T follicular helper cell (primary cell): Measurements from ENCODE around the gene ATXN7L3.

Experiments used
- DNase-seq: peaks from one replicate; pipeline ENCODE4 v3.0.0-alpha.2; 2020; ENCODE audit warnings: low read depth

ATXN7L3 gene

GRCh38 chr17:44218344-44219107 is 18.8 kb upstream of the ATXN7L3 start:
- peak; percentile 82 for DNase-seq

- no peak for DNase-seq
Observed at GRCh38 chr17:44217738-44218343, 18.2 kb upstream of the ATXN7L3 start.

- no peak for DNase-seq
Observed at GRCh38 chr17:44216694-44217093, 17.0 kb upstream of the ATXN7L3 start.

- no peak for DNase-seq
Observed at GRCh38 chr17:44216173-44216572, 16.5 kb upstream of the ATXN7L3 start.

DNA sequence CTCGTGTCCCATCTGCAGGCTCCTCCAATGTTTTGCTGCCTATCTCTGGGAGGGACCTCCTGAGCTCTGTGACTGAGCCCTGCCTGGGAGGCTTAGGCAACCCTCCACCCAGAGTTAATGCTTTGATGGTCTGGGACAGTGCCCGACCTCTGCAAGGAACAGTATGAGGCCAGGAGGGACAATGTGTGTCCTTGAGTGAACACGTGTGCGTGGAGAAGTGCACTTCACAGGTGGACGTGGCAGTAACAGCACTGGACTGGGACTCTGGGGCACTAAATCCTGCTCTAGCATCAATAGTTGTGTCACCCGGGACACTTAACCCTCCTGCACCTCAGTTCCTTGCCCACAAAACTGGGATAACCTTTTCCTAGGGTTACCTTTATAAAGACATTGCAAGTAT is 15.2 kb upstream of the ATXN7L3 start:
- DNase-seq, result no peak

GRCh38 chr17:44214230-44214494 is 14.5 kb upstream of the ATXN7L3 start:
- DNase-seq, result no peak

DNA sequence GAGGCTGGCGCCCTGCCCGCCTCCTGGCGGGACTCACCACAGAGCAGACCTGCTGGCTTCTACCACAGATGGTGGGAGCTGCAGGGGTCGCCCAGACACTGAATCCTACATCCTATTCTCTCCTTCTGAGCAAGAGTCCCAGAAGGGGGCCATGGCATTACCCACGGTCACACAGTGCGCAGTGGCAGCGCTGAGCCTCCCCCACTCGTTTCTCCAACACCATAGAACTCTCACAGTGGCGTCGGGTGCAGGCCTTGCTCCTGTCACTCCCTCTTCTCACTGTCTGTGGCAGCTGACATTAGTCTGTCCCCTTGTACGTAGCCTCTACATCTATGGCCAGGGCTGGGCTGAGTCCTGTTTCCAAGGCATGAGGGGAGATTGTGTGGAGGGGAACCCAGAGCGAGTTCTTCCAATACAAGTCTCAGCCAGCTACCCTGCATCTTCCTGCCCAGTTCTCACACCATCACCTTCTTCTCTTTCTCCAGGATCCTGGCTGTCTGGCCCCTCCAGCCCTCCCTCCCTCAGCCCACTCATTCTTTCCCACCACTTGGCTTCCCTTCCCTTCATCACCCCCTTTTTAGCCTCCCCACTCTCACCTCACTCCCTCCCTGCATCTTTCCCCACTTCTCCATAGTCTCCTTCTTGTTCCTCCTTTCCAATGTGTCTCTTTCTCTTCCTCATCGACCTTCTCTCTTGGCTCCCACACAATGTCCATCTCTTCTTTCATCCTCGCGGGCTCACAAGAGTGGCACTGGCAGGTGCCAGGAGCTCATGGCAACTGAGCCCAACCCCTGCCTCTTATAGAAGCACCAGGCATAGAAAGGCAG is 13.9 kb upstream of the ATXN7L3 start:
- no peak for DNase-seq

DNA sequence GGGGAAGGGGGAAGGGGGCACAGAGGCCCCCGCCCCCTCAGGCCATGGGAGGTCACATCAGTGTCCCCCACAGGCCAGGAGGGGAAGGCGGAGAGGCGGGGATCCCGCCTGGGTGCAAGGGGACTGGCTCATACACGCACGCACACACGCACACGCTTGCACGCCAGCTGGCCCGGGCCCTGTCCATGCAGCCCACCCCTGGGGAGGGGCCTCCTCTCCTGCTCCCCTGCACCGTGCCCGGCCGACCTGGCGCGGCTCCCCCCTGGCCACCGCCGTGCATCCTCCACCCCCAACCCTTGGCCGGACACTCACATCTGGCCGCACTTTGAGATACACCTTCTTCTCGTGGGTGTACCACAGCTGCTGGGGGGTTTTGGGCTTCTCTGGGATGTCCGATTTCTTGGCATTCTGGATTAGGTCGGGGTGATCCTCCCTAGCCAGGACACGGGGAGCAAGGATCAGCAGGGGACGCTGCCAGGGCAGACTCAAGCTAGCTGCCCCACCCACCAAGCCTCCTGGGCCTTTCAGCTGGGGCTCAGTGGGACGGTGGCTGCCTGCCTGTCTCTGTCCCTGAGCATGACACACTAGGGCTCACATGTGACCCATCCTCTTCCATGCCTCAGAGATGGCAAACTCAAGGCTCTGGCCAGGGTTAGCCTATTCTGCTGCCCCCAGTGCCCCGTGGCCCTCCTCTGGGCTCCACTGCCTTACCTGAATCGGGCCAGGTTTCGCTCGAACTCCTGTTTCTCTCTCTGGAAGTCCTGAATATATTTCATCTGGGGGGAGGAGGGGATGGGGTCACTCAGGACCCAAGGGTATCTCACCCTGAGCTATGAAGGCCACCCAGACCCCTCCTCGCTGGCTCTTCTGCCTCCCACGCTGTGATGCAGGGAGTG is 13.1 kb upstream of the ATXN7L3 start:
- no peak for DNase-seq

DNA sequence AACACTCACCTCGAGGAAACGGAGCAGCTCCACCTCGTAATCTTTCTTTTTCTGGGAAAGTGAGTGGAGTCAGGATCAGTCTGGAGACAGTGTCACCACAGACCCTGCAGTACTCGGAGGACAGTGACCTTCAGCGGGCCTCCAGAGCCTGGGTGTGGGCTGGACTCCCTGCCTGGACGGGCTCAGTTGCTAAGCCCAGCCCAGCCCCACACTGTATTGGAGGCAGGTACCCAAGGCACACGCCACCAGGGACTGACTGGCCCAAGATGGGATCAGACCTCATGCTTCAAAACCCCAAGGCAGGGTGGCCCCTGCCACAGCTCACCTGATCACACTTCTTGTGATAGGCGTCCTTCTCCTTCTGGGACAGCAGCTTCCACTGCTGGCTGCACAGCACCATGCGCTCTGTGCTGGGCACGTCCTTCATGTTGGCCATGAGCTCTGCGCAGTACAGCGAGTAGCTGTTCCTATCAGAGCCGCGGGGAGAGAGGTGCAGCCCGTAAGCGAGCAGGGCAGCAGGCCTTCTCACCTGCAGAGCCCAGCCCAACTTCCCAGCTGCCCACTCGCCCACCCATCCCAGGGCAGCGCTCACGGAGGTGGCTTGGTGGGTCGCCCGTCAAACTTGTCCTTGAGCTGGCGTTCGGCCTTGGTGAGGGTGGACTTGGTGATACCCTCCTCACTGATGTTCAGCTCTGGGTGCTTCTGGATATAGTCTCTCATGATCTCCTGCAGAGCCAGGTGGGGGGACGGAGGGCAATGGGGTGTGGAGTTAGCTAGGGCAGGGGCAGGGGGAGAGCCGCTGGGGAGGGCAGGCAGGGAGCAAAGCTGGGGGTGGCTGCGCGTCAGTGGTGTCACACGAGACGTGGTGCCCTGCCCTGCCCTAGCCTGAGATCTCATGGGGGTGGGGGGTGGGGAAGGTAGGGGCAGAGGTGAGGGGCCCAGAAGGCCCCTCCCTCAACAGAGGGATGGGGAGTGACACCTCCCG is 11.9 kb upstream of the ATXN7L3 start:
- no peak for DNase-seq

DNA sequence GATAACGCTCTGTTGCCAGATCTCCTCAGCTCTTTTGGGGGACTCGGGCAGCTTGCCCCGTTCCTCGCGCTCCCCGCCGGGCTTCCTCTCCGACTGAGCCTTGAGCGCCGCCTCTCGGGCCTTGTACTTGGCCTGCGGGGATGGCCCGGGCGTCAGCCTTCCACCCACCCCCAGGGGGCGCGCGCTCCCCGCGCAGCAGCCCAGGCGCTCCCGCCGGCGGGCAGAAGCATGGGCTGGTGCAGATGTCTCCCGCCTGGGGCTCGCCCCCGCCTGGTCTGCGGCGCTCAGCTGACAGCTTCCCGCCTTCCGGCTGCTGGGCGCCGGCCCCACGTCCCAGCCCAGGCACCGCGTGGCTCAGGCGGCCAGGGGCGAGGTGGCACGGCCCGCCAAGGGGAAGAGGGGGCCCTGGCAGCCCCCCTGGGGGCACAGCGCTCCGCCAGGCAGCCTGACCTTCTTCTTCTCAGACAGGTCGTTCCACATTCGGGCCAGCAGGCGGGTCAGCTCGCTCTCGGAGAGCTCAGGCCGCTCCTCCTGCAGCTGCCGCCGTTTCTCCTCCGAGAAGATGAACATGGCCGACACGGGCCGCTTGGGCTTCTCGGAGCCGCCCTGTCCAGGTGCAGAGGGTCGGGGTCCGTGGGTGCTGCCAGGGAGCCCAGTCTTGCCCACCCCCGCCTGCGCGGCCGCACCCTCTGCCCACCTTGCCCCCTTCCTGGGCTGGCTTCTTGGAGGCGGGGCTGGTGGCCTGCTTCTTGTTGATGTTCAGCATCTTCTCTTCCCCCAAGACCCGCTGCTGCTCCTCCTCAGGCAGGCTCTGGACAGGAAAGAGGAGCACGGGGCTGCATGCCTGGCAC is 10.9 kb upstream of the ATXN7L3 start:
- peak; percentile 85 for DNase-seq

- no peak for DNase-seq
Observed at GRCh38 chr17:44209786-44210341, 10.2 kb upstream of the ATXN7L3 start.

DNA sequence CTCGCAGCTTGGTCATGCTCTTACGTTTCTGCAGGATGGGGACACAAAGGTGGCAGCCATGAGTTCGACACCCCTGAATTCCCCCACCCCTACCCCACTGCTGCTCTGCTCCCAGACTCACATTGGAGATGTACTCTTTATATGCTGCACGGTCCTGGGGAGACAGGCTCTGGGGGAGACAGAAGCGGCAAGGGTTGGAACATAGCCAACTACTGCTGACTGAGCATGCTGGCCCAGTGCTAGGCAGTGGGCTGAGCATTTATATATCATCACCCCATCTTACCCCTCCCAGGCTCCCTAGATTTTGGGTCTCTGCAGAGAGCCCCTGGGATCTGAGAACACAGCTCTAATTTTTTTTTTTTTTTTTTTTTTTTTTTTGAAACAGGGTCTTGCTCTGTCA is 8.1 kb upstream of the ATXN7L3 start:
- DNase-seq, result no peak

DNA sequence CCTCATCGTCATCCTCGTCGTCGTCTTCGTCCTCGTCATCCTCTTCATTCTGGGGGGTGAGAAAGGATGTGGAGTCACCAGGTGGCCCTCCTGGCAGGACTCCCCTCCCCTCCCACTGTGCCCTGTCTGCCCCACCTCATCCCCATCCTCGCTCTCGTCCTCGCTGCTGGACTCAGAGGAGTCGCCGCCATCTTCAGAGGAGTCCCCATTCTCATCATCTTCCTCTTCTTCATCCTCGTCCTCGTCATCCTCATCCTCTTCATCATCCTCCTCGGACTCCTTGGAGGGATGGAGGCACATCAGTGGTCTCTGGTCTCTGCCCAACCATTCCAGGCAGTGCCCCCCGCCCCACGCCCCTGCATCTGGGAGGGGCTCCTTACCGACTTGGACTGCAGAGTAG is 7.6 kb upstream of the ATXN7L3 start:
- no peak for DNase-seq

GRCh38 chr17:44206825-44207155 is 7.1 kb upstream of the ATXN7L3 start:
- DNase-seq, result no peak

GRCh38 chr17:44205962-44206824 is 6.5 kb upstream of the ATXN7L3 start:
- DNase-seq, result no peak

- DNase-seq, result no peak
Observed at GRCh38 chr17:44204441-44204882, 4.8 kb upstream of the ATXN7L3 start.

DNA sequence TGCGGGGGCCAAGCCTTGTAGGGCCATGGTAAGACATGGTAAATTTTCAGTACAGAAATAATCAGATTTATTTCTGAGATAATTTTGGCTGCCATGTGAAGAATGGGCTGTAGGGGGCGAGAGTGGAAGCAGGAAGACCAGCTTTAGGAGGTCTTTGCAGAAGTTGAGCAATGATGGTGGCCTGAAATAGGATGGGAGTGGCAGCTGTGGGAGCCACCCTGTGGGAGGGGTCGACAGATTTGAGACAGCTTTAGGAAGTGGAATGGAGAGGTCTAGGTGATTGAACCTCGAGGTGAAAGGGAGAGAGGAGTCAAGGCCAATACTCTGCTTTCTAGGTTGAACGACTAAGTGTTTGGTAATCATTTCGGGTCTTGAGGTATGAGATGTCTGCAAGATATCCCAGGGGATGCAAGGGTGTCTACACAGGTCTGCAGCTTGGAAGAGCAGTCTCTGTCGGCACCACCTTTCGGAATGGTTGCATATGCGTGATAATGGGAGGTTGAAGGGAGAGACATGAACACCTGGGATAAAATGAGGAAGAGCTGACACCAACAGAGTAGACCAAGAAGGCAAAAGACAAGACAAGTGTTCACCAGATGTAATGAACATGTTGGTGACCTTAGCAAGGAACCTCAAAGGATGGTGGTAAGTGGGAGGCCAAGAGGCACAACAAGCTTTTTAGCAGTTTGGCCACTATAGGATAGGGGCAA is 4.2 kb upstream of the ATXN7L3 start:
- no peak for DNase-seq

DNA sequence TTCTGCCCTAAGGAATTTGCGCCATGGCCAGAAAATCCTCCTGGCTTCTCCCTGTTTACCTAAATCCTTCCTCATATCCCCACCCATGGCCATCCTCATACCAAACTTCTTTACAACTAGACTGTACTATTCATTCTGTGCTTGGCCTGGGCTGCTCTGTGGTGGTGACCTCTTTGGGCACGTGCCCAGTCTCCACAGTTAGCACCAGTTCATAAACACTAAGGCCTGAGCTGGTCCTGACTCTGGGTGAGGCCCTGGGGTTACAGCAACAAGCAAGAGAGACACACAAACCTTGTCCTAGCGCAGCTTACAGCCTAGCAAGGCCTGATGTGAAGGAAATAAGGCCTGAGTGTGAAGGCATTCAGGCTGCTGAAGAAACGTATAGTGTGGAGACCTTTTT is 3.1 kb upstream of the ATXN7L3 start:
- no peak for DNase-seq
